Hematopoietic multipotent progenitor cell treated with erythropoietin and hydrocortisone succinate and interleukin-3 and kit ligand, for 8 days (in vitro differentiated cells): ENCODE measurements around the gene EGFL7.
"Not testable (repeated sequence)": the region's sequence is repeated elsewhere in the genome, so short reads cannot be mapped to it uniquely, and the experiment has no call there.

Experiments used
- DNase-seq: peaks from one replicate; pipeline ENCODE4 v3.0.0-alpha.2; 2015

EGFL7 gene

DNA sequence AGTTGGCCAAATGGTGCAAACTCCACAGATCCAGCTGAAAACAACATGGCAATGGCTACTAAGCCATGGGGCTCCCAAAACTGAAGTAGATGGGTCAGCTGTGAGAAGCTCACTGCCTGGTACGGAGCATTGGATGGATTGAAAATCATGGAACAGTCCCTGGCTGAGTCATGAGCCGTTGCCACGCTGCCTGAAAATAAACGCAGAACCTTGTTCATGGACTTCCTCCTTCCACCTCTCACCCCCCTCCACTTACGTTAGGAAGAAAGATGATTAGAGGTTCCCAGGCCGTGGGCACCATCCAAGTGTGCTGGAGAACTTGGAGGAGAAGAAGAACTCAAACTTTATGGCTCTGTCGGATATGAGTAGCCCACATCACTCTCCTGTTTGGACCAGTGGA is 42.8 kb downstream of the EGFL7 start:
- no peak for DNase-seq

DNA sequence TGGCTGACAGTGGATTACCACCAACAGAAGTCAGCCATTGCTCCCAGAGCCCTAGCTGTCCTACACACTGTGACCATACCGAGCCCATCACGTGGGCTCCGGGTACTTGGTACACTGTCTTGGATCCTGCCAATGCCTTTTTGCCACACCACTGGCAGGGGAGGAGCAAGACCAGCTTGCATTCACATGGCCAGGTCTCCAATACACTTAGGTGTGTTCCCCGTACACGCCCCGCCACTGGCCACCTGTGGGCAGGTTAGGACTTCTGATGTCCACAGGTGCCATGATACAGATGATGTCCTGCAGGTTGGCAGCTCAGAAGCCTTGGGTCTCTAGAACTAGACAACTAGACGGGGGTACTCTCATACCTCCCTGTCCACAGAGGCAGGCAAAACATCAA is 44.3 kb downstream of the EGFL7 start:
- DNase-seq, result no peak

DNA sequence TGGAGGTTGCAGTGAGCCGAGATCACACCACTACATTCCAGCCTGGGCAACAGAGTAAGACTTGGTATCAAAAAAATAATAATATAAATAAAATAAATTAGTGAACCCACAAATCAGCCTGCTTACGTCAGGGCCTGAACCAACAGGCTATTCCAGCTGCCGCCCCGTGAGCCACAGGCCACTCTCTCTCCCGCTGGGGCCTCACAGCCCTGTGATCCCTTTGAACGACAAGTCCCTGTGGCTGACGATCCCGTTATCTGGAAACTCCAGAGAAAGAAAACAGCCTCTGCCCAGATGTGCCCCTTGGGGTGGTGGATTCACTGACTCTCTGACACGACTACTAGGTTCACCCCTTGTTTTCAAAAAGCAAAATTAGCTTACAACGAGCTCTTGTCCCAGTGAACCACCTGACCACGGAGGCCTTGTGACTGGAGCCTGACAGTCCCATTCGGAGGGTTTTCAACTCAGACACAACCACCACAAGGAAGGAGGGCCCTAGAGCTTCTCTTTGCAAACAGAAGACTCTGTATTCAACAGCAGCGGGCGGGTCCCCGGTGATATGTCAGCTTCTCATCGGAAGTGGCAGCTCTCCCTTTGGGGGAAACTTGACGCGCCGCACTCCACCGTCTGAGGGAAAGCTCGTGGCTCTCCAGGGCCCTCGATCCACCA is 45.3 kb downstream of the EGFL7 start:
- DNase-seq, result no peak

DNA sequence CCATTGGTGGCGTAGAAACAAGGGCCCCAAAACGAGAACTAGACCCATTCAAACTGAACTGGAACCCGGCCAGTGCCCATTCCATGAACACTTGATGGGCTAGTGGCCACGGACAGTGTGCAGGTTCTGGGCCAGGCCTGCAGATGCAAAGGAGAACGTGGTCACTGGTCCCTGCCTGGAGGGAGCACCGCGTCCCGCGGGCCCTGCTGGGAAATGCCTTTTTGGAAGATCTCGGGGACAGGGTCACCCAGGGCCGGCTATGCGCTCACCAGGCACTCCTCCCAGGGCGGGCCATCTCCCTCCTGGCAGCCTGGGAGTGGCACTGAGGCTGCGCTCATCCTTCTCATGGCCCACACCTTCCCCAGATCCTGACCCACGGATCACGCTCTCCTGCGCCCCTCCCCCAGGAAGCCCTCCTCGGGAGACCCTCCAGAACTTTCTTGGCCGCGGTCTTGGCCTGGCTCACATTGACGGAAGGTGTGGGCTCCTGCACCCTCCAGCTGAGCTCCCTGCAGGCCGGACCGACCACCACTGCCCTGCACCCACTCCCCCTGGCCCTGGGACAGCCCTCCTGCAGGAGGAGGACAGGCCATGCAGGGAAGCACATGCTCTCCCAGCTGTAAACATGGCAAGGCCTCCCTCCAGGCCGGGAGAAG is 46.9 kb downstream of the EGFL7 start:
- no peak for DNase-seq

DNA sequence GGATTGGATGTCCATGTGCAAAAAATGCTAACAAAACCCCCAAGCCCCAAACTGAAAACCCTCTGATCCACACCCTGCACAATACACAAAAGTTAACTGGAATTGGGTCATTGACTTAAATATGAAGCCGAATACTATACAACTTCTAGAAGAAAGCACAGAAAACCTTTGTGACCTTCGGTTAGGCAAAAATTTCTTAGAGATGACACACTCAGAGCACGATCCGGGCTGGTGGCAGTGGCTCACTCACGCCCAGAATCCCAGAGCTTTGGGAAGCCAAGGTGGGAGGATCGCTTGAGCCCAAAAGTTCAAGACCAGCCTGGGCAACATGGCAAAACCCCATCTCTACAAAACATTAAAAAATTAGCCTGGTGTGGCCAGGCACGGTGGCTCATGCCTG is 47.8 kb downstream of the EGFL7 start:
- DNase-seq, result no peak

DNA sequence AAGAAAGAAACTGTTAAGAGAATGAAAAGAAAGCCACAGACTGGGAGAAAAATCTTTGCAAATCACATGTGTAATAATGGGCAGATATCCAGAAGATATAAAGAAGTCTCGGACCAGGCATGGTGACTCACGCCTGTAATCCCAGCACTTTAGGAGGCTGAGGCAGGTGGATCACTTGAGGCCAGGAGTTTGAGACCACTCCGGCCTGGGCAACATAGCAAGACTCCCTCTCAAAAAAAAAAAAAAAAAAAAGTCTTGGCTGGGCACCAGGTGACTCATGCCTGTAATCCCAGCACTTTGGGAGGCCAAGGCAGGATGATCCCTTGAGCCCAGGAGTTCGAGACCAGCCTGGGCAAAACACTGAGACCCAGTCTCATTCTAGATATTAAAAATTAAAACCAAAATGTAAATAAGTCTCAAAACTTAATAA is 48.5 kb downstream of the EGFL7 start:
- DNase-seq, result not testable (repeated sequence)

DNA sequence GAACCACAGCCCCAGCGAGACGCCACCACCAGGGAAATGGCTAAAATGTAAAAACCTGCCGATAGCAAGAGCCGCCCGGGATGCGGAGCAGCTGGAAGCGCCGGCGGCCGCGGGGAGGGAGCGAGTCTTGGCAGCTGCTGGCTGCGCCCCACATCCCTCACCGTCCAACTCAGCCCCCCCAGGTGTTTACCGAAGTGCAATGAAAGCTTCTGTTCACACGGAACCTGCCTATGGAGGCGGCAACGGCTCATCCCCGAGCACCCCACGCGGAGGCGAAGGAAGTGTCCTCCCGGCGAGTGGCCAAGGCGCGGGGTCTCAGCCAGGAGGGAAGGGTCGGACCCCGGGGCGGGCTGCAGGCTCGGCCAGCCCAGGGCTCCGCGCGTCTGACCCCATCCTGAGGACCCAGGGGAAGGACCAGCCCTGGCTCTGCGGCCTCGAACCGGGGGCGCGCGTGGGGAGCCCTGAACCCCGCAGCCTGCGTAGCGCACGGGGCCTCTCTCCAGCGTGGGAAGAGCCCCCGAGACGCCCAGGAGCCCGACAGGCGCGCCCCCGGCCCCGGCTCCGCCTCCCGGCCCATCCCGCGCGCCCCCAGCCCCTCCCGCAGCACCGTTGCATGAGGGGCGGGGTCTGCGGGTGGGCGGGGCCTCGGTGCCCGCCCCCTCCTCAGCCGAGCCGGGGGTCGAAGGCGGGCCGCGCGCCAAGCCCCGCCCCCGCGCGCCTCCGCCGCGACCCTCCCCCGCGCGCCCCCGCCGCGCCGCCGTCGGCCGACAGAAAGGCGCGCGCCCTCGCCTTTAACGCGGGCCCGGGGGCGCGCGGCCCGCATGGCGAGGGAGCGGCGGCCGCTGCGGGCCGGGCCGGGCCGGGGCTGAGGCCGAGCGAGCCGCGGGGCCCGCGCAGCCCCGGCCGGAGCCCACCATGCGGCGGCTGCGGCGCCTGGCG is 49.3 kb downstream of the EGFL7 start, which contains the start of gene DIPK1B:
TSS of gene DIPK1B (plus strand) at position 822 of the 939 bp plus-strand sequence. CDS start at position 916, 94 bp downstream.
- DNase-seq, result no peak

DNA sequence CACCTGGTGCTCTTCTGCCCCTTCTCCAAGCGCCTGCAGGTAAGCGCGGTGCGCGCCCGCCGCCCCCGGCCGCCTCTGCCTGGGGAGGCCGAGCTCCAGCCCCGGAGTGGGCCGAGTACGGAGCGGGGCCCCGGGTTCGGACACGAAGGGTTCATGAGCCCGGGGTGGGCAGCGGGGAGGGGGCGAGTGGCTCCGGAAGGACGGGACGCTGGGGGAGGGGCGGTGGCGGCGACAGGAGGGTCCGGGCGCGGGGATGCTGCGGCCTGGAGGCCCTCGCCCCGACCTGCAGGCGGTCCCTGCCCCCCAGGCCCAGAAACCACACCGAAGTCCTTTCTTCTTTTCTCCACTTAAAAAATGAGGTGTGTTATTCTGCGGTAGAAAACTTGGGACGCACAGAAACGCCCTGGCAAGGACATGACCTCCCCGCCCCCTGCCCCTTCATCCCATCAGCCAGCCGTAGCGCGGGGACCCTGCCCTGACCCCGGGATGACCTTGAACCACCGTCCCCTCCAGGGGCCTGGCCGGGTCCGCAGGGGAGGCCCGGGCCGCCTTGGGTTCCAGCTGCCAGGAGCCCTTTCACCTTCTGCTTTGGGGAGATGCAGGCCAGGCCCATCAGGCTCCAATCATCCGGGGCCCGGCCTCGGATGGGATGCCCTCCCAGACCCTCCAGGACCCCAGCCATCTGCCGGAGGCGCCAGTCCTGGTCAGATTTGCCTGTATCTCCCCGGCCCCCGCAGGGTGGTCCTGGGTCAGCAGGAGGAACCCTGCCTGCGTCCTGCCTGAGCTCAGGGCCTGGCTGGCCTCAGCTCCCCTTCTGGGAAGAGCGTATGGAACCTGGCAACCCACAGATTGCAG is 50.2 kb downstream of the EGFL7 start:
- no peak for DNase-seq

DNA sequence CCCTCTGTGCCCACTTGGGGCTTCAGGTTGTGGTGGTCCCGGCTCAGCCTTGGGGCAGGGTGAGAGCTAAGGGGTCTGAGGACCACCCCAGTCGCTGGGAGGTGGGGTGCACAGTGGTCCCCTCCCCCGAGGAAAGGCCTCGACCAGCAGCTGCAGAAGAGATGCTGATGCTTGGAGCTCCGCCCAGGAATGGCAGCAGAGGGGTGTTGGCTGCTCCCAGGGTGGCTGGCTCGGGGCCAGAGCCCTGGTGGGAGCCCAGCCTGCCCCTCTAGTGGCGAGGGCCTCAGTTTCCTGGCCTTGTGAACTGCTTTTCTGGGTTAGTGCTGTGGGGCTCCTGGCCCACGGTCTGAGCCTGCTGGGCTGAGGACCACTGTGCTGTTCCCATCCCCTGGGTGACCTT is 50.8 kb downstream of the EGFL7 start:
- DNase-seq, result peak; percentile 38

DNA sequence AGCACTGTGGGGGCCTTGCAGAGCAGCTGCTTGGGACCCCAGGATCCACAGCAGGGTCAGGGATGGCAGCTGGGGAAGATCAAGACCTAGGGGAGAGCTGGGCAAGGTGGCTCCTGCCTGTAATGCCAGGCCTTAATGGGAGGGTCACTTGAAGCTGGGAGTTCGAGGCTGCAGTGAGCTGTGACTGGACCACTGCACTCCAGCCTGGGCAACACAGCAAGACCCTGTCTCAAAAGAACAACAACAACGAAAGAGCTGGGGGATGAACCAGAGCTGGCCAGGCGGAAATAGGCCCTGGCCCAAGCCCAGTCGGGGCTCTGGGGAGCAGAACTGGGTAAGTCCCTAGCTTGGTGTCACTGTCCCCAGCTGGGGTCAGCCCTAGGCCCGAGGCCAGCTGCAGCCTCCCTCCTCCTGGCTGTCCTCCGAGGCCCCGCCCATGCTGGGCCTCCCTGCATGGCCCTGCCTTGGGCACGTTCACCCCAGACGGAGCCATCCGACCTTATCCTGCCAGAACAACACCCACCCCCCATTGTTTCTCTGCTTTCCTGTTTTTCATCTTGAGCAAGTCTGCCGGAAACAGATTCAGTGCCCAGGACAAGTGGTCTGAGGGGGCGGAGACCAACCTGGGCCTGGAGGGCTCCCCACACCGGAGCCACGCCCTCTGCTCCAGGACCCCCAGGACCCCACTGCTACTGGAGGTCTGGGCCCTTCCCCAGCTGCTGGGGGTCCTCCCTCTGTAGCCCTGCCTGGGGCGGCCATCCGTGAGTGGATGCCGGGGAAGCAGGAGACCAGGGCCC is 51.6 kb downstream of the EGFL7 start:
- peak; percentile 31 for DNase-seq

DNA sequence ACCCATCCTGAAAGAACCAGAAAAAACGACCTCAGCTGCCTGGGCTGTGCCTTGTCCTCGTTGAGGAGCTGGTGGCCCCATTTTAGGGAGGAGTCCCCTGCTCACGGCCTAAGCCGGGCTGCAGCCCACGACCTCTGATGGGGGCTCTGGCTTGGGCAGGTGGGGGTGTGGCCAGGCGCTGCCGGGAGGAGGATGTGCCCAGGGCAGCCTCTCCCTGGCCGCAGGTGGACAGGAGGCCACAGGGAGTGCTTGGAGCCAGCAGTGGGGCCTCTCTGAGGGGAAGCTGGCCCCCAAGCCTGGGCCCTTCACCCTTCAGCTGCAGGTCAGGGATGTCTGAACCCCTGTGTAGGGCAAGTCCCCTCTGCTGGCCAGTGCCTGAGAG is 52.2 kb downstream of the EGFL7 start:
- DNase-seq, result no peak

DNA sequence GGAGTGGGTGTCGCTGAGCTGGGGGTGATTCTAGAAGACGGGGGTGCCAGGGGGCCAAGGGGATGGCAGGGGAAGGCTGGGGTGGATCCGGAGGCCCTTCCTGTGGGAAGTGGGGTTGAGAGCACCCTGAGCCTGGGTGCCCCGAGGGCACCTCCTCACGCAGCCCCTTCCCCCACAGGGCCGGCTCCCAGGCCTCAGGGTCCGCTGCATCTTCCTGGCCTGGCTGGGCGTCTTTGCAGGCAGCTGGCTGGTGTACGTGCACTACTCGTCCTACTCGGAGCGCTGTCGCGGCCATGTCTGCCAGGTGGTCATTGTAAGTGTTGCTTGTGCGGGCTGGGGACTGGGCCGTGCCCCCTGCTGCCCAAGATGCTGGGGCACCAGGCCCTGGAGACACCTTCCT is 54.7 kb downstream of the EGFL7 start:
- DNase-seq, result no peak

DNA sequence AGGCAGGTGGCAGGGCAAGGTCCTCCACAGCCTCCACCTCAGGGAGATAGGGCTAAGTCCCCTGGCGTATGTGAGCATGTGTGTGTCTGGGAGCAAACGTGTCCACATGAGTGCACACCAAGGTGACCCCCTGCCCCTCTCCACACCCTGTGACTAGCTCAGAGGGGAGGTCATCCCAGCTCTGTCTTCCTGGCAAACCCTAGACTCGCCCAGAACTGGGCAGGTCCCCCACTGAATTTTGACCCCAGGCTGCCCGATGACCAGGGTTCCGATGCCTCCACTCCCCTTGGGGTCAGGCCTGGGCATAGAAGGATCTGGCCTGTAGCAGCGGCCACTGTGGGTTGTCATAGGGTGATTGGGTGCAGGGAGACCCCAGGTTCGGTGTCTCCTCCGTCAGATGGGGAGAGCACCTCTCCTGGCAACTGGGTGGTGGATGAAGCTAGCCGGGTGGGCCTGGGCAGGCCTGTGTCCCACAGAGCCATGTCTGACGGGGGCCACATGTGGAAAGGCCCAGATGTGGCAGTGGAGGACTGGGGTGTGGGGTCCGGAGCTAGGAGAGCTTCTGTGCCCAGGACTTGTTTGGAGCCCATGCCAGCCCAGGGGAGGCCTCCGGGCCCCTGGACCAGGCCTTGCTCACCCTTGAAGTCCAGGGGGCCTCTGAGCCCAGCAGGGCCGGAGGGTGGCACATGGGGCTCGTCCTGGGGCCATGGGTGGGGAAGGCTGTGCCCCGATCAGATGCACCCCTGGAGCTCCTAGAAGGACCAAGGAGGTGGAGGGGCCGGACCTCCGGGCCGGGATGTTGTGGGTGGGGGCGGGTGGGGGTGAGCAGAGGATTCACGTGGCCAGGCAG is 55.9 kb downstream of the EGFL7 start:
- no peak for DNase-seq

DNA sequence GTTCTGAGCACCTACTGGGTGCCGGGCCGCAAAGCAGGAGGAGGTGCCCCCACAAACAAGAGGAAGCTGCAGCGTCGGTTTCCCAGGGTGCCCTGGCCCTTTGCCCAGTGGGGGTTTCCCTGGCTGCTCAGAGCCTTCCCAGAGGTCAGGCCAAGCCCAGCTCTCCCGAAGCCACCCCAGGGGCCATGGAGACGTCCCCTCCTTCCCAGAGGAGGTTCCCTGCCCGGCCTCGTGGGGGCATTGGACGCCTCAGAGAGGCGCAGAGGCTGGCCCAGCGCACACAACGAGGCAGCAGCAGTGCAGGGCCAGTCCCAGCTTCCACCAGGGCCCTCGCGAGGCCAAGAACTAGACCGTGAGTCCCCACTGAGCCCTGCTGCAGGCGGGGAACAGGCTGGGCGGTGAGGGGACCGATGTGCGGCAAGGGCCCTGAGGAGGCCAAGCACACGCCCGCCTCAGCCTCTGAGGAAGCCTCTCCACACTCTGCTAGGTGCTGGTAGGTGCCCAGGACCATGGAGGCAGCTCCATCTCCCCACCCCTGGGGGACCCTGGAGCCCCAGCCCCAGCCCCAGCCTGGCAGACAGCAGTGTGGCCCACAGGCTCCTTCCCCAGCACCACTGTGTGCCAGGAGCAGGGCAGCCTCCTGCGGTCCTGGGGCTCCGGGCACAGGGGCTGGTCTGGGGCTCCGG is 56.6 kb downstream of the EGFL7 start:
- peak; percentile 16 for DNase-seq

DNA sequence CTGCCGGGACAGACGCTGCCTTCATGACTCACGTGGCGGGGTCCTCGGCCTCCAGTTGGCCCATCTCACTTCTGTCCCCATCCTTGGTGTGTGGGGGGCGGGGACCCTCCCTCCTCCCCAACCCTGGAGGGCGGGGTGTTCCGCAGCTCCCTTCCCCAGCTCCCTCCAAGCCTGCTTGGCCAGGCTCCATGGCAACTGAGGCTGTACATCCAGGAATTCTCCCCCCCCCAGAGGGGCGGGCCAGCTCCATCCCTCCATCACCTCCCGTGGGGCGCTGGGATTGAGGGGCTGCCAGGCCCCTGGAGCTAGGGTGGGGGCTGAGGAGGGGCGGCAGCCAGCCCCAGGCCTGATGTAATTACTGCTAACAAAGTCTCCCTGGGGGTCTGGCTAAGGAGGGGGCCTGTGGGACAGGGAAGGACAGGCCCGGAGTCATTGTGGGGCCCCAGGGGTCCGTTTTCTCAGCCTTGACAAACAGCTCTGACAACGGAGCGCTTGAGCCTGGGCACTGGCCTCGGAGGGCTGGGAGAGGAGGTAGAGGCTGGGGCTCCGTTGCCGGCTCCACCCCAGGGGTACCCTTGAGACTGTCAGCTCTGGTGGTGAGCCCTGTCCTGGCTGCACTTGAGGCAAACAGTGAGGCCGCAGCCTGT is 57.7 kb downstream of the EGFL7 start:
- DNase-seq, result no peak

DNA sequence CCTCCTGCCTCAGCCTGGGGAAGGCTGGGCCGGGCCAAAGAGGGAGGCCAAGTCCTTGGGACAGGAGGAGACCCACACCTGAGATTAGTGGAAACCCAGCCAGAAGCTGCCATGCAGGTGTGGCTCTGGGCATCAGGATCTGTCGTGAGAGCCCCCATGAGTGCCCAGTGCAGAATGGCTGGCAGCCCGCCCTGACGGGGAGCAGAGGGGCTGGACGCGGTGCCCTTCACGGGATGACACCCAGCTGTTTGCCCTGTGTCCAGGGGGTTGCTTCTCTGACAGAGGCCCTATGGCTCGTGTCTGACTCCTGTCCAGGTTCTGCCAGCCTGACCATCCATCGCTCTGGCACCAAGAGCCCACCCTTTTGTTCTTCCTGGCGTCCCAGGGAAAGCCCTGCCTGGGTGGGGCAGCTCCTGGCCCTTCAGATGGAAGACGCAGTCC is 58.2 kb downstream of the EGFL7 start:
- DNase-seq, result no peak

DNA sequence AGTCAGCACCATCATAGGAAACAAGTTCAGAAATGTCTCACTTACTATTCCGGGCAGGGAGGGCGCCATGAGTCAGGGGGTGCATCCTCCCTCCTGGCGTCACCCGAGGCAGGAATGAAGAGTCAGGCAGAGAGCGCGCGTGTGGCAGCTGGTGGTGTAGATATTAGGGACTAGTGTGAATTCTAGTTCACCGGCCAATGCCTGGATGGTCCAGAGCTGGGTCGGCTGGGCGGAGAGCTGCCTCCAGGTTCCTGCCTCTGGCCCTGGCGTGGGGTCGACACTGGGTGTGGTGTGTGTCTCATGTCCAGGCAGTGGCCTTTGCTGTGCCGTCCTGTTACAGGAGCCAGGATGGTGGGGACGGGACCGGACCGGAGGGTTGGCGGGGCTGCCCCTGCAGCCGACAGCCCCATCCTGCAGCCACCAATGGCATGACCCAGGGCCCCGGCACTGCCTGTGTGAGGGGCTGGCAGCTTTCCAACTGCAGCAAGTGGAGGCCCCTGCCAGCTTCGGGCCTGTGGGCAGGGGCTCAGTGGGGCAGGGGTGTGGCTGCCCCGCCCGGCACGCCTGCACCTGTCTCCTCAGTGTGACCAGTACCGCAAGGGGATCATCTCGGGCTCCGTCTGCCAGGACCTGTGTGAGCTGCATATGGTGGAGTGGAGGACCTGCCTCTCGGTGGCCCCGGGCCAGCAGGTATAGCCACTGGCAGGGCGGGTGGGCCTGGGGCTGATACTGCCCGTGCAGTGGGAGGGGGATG is 58.8 kb downstream of the EGFL7 start:
- peak; percentile 37 for DNase-seq
